HepG2 (cell line): Measurements from ENCODE around the gene YPEL5. TPM values are rescaled to one million over a fixed set of nuclear protein-coding genes. Genes with fewer than 3 reads are reported as not detected.
A peak's percentile ranks its signal among the peaks of the same experiment; 100 is the strongest.

Experiments
- ATAC-seq: fragments of 200-7000 bp; cut with Tn5 transposase; 3 replicates; pipeline ENCODE4 v1.9.1; 2020; ENCODE audit warnings: mild to moderate bottlenecking, moderate library complexity
- BruUV-seq: library from RNA; stranded (reverse); fragments of 400-500 nt; replicated peaks from 2 replicates; lab custom pipeline; 2021; lab: Mats Ljungman, UMichigan
- CTCF ChIA-PET: fragments of 300-600 bp; formaldehyde crosslinking; extraction: SDS; loops from one replicate; lab custom pipeline; 2021; ENCODE audit warnings: low total read pairs, inconsistent platforms, low intra/inter-chr PET ratio; lab: Yijun Ruan, JAX
- POLR2A ChIA-PET: fragments of 350-600 bp; sonication (Branson Sonifier 250); formaldehyde crosslinking; loops from one replicate; lab custom pipeline; 2020; ENCODE audit warnings: antibody characterized with exemption, inconsistent platforms; lab: Yijun Ruan, JAX
- DNase-seq: peaks from one replicate; pipeline ENCODE4 v3.0.0-alpha.2; 2015; ENCODE audit warnings: low spot score
- FAIRE-seq: peaks from 3 replicates; lab custom pipeline; 2011; peaks lifted over from hg19 to GRCh38; lab: Jason Lieb, UNC
- H2AFZ ChIP-seq: one replicate; pipeline ENCODE4 v1.6.1; 2011; ENCODE audit warnings: low read length, inconsistent platforms
- H3K27ac ChIP-seq: fragments of 300-600 bp; 3 replicates; pipeline ENCODE4 v1.8.0; 2011; ENCODE audit warnings: mixed run types, mild to moderate bottlenecking, mixed read lengths, low read length, inconsistent platforms; ENCODE audit not compliant: insufficient read depth; ENCODE audit errors: extremely low read length
- H3K27me3 ChIP-seq, 2 experiments: fragments of 200-600 bp in 1 of 2; 2 replicates in 1 of 2; 3 replicates in 1 of 2; pipeline versions ENCODE4 v1.6.0 to v1.8.0; 2011; ENCODE audit warnings: low read length in 2 of 2, mild to moderate bottlenecking in 2 of 2, moderate library complexity in 2 of 2, inconsistent platforms in 1 of 2; ENCODE audit not compliant: insufficient read depth in 2 of 2, control insufficient read depth in 1 of 2
- H3K36me3 ChIP-seq, 2 experiments: fragments of 200-600 bp in 1 of 2; replicated peaks in 1 of 2; 2 replicates in 1 of 2; 3 replicates in 1 of 2; pipeline versions ENCODE4 v1.5.1 to v1.8.0; 2011; ENCODE audit warnings: low read length in 2 of 2, inconsistent platforms in 1 of 2; ENCODE audit not compliant: insufficient read depth in 2 of 2, control insufficient read depth in 1 of 2
- H3K4me1 ChIP-seq: 2 replicates; pipeline ENCODE4 v1.5.1; 2012; ENCODE audit warnings: low read length, inconsistent platforms; ENCODE audit not compliant: insufficient read depth
- H3K4me2 ChIP-seq: 2 replicates; pipeline ENCODE4 v1.6.0; 2011; ENCODE audit warnings: low read depth, low read length, inconsistent platforms
- H3K4me3 ChIP-seq, 3 experiments: fragments of 200-600 bp in 1 of 3; sonication (generic), shearing (Covaris generic) in 1 of 3; replicated peaks in 1 of 3; 2 replicates each; pipeline ENCODE4 v1.5.1; 2011 to 2016; ENCODE audit warnings: low read length in 3 of 3, inconsistent platforms in 2 of 3, low read depth in 2 of 3, mild to moderate bottlenecking in 2 of 3, control low read depth in 1 of 3, mixed read lengths in 1 of 3; ENCODE audit not compliant: insufficient read depth in 1 of 3
- H3K79me2 ChIP-seq: one replicate; pipeline ENCODE4 v1.6.1; 2011; ENCODE audit warnings: low read length, inconsistent platforms; ENCODE audit not compliant: insufficient read depth
- H3K9ac ChIP-seq: 2 replicates; pipeline ENCODE4 v1.6.0; 2011; ENCODE audit warnings: mild to moderate bottlenecking, low read depth, low read length, inconsistent platforms; ENCODE audit not compliant: insufficient read depth
- H3K9me3 ChIP-seq: 2 replicates; pipeline ENCODE4 v1.5.1; 2012; ENCODE audit warnings: mild to moderate bottlenecking, low read length
- H4K20me1 ChIP-seq: 2 replicates; pipeline ENCODE4 v1.6.0; 2011; ENCODE audit warnings: inconsistent platforms, mild to moderate bottlenecking, low read length, moderate library complexity; ENCODE audit not compliant: insufficient read depth
- CCAR2 ChIP-seq: fragments of 200-400 bp; formaldehyde crosslinking; optimal IDR thresholded peaks from 2 replicates; pipeline ENCODE3; 2018; ENCODE audit warnings: low read depth, mild to moderate bottlenecking, low read length, moderate library complexity
- FOXK2 ChIP-seq: fragments of 450-650 bp; IDR thresholded peaks from 2 replicates; pipeline ENCODE4 v1.6.1; 2016
- GABPB1 ChIP-seq: IDR thresholded peaks from 2 replicates; pipeline ENCODE4 v1.6.1; 2016; ENCODE audit warnings: mild to moderate bottlenecking, missing genetic modification reagents, moderate library complexity, missing compliant biosample characterization
- HHEX ChIP-seq: IDR thresholded peaks from 2 replicates; pipeline ENCODE4 v1.6.1; 2016; ENCODE audit warnings: control low read depth
- IKZF4 ChIP-seq: sonication (generic); formaldehyde crosslinking; IDR thresholded peaks from 2 replicates; pipeline ENCODE4 v1.5.1; 2020; ENCODE audit warnings: borderline replicate concordance, mild to moderate bottlenecking, low read depth, missing genetic modification reagents; ENCODE audit errors: not compliant biosample characterization
- KDM5A ChIP-seq: fragments of 200-600 bp; sonication (generic); IDR thresholded peaks from 2 replicates; pipeline ENCODE4 v1.7.0; 2018; ENCODE audit warnings: antibody characterized with exemption, mild to moderate bottlenecking, low read length, borderline replicate concordance
- MED8 ChIP-seq: sonication (generic); formaldehyde crosslinking; IDR thresholded peaks from 2 replicates; pipeline ENCODE4 v1.8.1; 2023; ENCODE audit warnings: mild to moderate bottlenecking, missing genetic modification reagents; ENCODE audit not compliant: insufficient replicate concordance
- NFYB ChIP-seq: sonication (generic); formaldehyde crosslinking; IDR thresholded peaks from 2 replicates; pipeline ENCODE4 v1.4.0; 2020; ENCODE audit warnings: missing genetic modification reagents
- NFYC ChIP-seq: IDR thresholded peaks from 2 replicates; pipeline ENCODE4 v1.6.1; 2016; ENCODE audit warnings: missing genetic modification reagents, missing compliant biosample characterization
- PATZ1 ChIP-seq: sonication (generic); formaldehyde crosslinking; IDR thresholded peaks from 2 replicates; pipeline ENCODE4 v1.4.0; 2020; ENCODE audit warnings: missing genetic modification reagents
- SIN3A ChIP-seq: IDR thresholded peaks from 2 replicates; pipeline ENCODE4 v1.6.1; 2011; ENCODE audit warnings: low read depth, mild to moderate bottlenecking, control low read depth, low read length, borderline replicate concordance
- TEAD3 ChIP-seq: optimal IDR thresholded peaks from 2 replicates; pipeline ENCODE3; 2016; ENCODE audit warnings: borderline replicate concordance
- ZBTB7A ChIP-seq: sonication (generic); formaldehyde crosslinking; IDR thresholded peaks from 2 replicates; pipeline ENCODE4 v1.8.0; 2022; ENCODE audit warnings: mild to moderate bottlenecking, missing genetic modification reagents
- ZFY ChIP-seq: sonication (generic); formaldehyde crosslinking; IDR thresholded peaks from 2 replicates; pipeline ENCODE4 v1.4.0; 2020; ENCODE audit warnings: missing genetic modification reagents
- ZNF138 ChIP-seq: sonication (generic); formaldehyde crosslinking; IDR thresholded peaks from 2 replicates; pipeline ENCODE4 v1.5.0; 2020; ENCODE audit warnings: mild to moderate bottlenecking, low read depth, missing genetic modification reagents
- ZSCAN12 ChIP-seq: sonication (generic); formaldehyde crosslinking; IDR thresholded peaks from 2 replicates; pipeline ENCODE4 v1.9.0; 2021; ENCODE audit warnings: mild to moderate bottlenecking, missing genetic modification reagents
- WGBS: methylation state at CpG from one replicate; pipeline ENCODE4 v1.1.6; 2017; ENCODE audit warnings: low lambda C conversion rate; 5-methylcytosine and 5-hydroxymethylcytosine counted together
- in situ Hi-C: cut with HindIII; loops from 2 replicates; pipeline ENCODE4 v1.10.0; 2017; ENCODE audit warnings: low pct_unique_long_range_greater_than_20kb; ENCODE audit not compliant: extremely low pct_ligation_motif_present
- intact Hi-C: fragments of 100-400 bp; cut with micrococcal nuclease; formaldehyde crosslinking; loops from one replicate; pipeline ENCODE4 v1.10.0; 2022; ENCODE audit not compliant: unreplicated experiment
- polyA plus RNA-seq, 8 experiments: library from polyadenylated mRNA; depleted of rRNA in 3 of 8; stranded (reverse) in 7 of 8; unstranded in 1 of 8; fragments of >200 nt; fragmentation: Illumina TruSeq in 4 of 8; extraction: Trizol in 4 of 8; gene quantifications; 2 replicates each; pipeline versions ENCODE4 v1.2.1 to v1.2.3, GENCODE V29; 2011 to 2016; ENCODE audit warnings: low read depth in 4 of 8, missing spikeins in 1 of 8, mixed read lengths in 1 of 8; ENCODE audit not compliant: insufficient read depth in 1 of 8
- total RNA-seq, 5 experiments: library from RNA; depleted of rRNA; stranded (reverse); fragments of >200 nt; fragmentation: Illumina TruSeq; extraction: Trizol; gene quantifications; 2 replicates each; pipeline ENCODE4 v1.2.3, GENCODE V29; 2016; ENCODE audit warnings: low read depth in 1 of 5
- TF ChIP-seq, protein P1 (sequence below): sonication (generic); formaldehyde crosslinking; IDR thresholded peaks from 2 replicates; pipeline ENCODE4 v1.5.0; 2020; ENCODE audit warnings: mild to moderate bottlenecking, missing genetic modification reagents, borderline replicate concordance
- TF ChIP-seq, protein P2 (sequence below): sonication (generic); formaldehyde crosslinking; conservative IDR thresholded peaks from 2 replicates; pipeline ENCODE4 v1.4.0; 2020; ENCODE audit warnings: missing genetic modification reagents

The YPEL5 gene
- total and polyA plus RNA-seq, 2 of the 13 experiments (the other 11 are each of a cell fraction or from before 2014, with no cell fraction given): 12.7 to 49.7 TPM

- Histone ChIP-seq H3K4me1 (peaks cover 44% of the 10 kb centered on the region), H3K4me2 (peak overlapping the region; percentile 91), H3K27me3 (peaks cover 2 to 4% of the 10 kb centered on the region in 2 experiments; a peak in 1 of 5 replicates), H3K36me3 (no peaks in the 10 kb centered on the region), H3K27ac (peak overlapping the region; percentile 70), H3K79me2 (no peaks in the 10 kb centered on the region), H3K4me3 (peak overlapping the region; percentile 85 to 96 (median 93)), H3K9me3 (no peaks in the 10 kb centered on the region), H2AFZ (no peak overlapping the region), H4K20me1 (peaks cover 10% of the 10 kb centered on the region; the same call in 1 of the 2 replicates), H3K9ac (peak overlapping the region; percentile 97)
- WGBS: 35% methylated on average over 20 of the region's 50 CpGs
- ATAC-seq (peak; percentile 49), DNase-seq (peak; percentile 44), FAIRE-seq (no peak)
- no TSS peak for BruUV-seq
- in situ Hi-C loops: no loop called here
- ChIA-PET CTCF (no interaction called here), POLR2A (interaction anchor here (2.7 kb wide), 1 partner anchor 17 kb away, joined by 16 read pairs; no protein-coding TSS in a partner anchor)
- intact Hi-C loops: loop anchor here (5.0 kb wide), 1 partner anchor 299 kb away; the partner anchor contains the start of gene LCLAT1
- TF ChIP-seq NFYB (CRISPR knock-in tag) (peak; percentile 85), ZFY (CRISPR knock-in tag) (peak; percentile 54), NFYC (CRISPR knock-in tag) (peak; percentile 85), SIN3A (peak; percentile 76; the same call in 1 of the 2 replicates), GABPB1 (CRISPR knock-in tag) (peak; percentile 47; the same call in 1 of the 2 replicates), ZNF138 (0 out of 2 replicates have a peak, but pooled peaks have one; percentile 60), PATZ1 (CRISPR knock-in tag) (peak; percentile 75; the same call in 1 of the 2 replicates), MED8 (CRISPR knock-in tag) (peak; percentile 44), KDM5A (peak; percentile 41; the same call in 1 of the 2 replicates), FOXK2 (no peak), TEAD3 (CRISPR knock-in tag) (peak; percentile 27), IKZF4 (CRISPR knock-in tag) (peak; percentile 41), ZSCAN12 (CRISPR knock-in tag) (0 out of 2 replicates have a peak, but pooled peaks have one; percentile 60), CCAR2 (no peak), ZBTB7A (CRISPR knock-in tag) (peak; percentile 92), HHEX (CRISPR knock-in tag) (no peak)
- TF ChIP-seq, protein P1, sequence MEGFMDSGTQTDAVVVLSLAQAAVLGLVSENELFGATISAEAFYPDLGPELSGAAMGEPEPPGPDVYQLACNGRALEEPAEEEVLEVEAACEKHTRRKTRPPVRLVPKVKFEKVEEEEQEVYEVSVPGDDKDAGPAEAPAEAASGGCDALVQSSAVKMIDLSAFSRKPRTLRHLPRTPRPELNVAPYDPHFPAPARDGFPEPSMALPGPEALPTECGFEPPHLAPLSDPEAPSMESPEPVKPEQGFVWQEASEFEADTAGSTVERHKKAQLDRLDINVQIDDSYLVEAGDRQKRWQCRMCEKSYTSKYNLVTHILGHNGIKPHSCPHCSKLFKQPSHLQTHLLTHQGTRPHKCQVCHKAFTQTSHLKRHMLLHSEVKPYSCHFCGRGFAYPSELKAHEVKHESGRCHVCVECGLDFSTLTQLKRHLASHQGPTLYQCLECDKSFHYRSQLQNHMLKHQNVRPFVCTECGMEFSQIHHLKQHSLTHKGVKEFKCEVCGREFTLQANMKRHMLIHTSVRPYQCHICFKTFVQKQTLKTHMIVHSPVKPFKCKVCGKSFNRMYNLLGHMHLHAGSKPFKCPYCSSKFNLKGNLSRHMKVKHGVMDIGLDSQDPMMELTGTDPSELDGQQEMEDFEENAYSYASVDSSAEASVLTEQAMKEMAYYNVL (CRISPR knock-in tag): no peak
- TF ChIP-seq, protein P2, sequence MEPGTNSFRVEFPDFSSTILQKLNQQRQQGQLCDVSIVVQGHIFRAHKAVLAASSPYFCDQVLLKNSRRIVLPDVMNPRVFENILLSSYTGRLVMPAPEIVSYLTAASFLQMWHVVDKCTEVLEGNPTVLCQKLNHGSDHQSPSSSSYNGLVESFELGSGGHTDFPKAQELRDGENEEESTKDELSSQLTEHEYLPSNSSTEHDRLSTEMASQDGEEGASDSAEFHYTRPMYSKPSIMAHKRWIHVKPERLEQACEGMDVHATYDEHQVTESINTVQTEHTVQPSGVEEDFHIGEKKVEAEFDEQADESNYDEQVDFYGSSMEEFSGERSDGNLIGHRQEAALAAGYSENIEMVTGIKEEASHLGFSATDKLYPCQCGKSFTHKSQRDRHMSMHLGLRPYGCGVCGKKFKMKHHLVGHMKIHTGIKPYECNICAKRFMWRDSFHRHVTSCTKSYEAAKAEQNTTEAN (CRISPR knock-in tag): 0 out of 2 replicates have a peak, but pooled peaks have one; percentile 54
Observed at GRCh38 chr2:30147715-30148610, 1.2 kb downstream of the YPEL5 start.
